K562 (cell line): ENCODE data around the gene FARSA. TPM values are rescaled to one million over a fixed set of nuclear protein-coding genes. Genes with fewer than 3 reads are reported as not detected.

Experiments
- ARID1B ChIP-seq: fragments of 450-650 bp; IDR thresholded peaks from 2 replicates; pipeline ENCODE4 v1.6.1; 2016; ENCODE audit warnings: antibody characterized with exemption, mild to moderate bottlenecking, inconsistent platforms
- CBFB ChIP-seq: sonication (generic); formaldehyde crosslinking; IDR thresholded peaks from 2 replicates; pipeline ENCODE4 v1.4.0; 2020; ENCODE audit warnings: mild to moderate bottlenecking, missing genetic modification reagents
- CEBPG ChIP-seq, 3 experiments: fragments of 200-800 bp in 1 of 3; sonication (Bioruptor generic) in 1 of 3; sonication (generic) in 1 of 3; formaldehyde crosslinking in 1 of 3; IDR thresholded peaks in 2 of 3; conservative IDR thresholded peaks in 1 of 3; 2 replicates each; pipeline versions ENCODE4 v1.6.1 to v1.8.0; 2016 to 2022; ENCODE audit warnings: missing compliant biosample characterization in 2 of 3, missing genetic modification characterization in 2 of 3, mild to moderate bottlenecking in 1 of 3, missing genetic modification reagents in 1 of 3
- CUX1 ChIP-seq: fragments of 200-800 bp; sonication (Bioruptor generic); IDR thresholded peaks from 2 replicates; pipeline ENCODE4 v1.6.1; 2016; ENCODE audit warnings: missing genetic modification characterization, missing compliant biosample characterization
- HNRNPH1 ChIP-seq: fragments of 200-400 bp; formaldehyde crosslinking; optimal IDR thresholded peaks from 2 replicates; pipeline ENCODE3; 2017; ENCODE audit warnings: low read depth, mild to moderate bottlenecking, low read length, moderate library complexity
- HSF4 ChIP-seq: fragments of 250-450 bp; sonication (Bioruptor Pico); IDR thresholded peaks from 2 replicates; pipeline ENCODE4 v2.1.2; 2022; ENCODE audit warnings: mild to moderate bottlenecking, moderate library complexity, borderline replicate concordance
- MLLT1 ChIP-seq, 2 experiments: fragments of 450-650 bp; IDR thresholded peaks; 2 replicates each; pipeline ENCODE4 v1.6.1; 2016
- NFE2L1 ChIP-seq: fragments of 450-650 bp; IDR thresholded peaks from 2 replicates; pipeline ENCODE4 v1.6.1; 2016; ENCODE audit warnings: missing genetic modification characterization, low read depth, mild to moderate bottlenecking, missing compliant biosample characterization, moderate library complexity, borderline replicate concordance
- POLR2B ChIP-seq: fragments of 450-650 bp; IDR thresholded peaks from 2 replicates; pipeline ENCODE4 v1.6.1; 2018; ENCODE audit warnings: low read depth; ENCODE audit not compliant: partially characterized antibody
- PTRF ChIP-seq: fragments of 450-650 bp; IDR thresholded peaks from 2 replicates; pipeline ENCODE4 v1.6.1; 2016; ENCODE audit warnings: mild to moderate bottlenecking, missing genetic modification characterization, missing compliant biosample characterization
- RBBP5 ChIP-seq: fragments of 200-600 bp; sonication (generic); IDR thresholded peaks from 2 replicates; pipeline ENCODE4 v1.6.1; 2012; ENCODE audit warnings: borderline replicate concordance, mild to moderate bottlenecking, low read length, control low read depth, inconsistent platforms; ENCODE audit not compliant: insufficient read depth, poor library complexity, severe bottlenecking
- RBM34 ChIP-seq: fragments of 200-400 bp; formaldehyde crosslinking; IDR thresholded peaks from 2 replicates; pipeline ENCODE4 v1.6.1; 2018; ENCODE audit warnings: low read length, borderline replicate concordance; ENCODE audit not compliant: insufficient read depth
- SLC30A9 ChIP-seq: fragments of 250-450 bp; sonication (Bioruptor Pico); IDR thresholded peaks from 2 replicates; pipeline ENCODE4 v1.8.0; 2022; ENCODE audit warnings: mild to moderate bottlenecking, moderate library complexity
- SNAPC5 ChIP-seq: fragments of 250-450 bp; sonication (Bioruptor Pico); IDR thresholded peaks from 2 replicates; pipeline ENCODE4 v1.8.0; 2021; ENCODE audit warnings: moderate library complexity, mild to moderate bottlenecking, inconsistent platforms
- SREBF2 ChIP-seq: sonication (generic); formaldehyde crosslinking; IDR thresholded peaks from 2 replicates; pipeline ENCODE4 v1.4.0; 2020; ENCODE audit warnings: mild to moderate bottlenecking, missing genetic modification reagents
- TCF3 ChIP-seq: sonication (generic); formaldehyde crosslinking; IDR thresholded peaks from 2 replicates; pipeline ENCODE4 v1.4.0; 2020; ENCODE audit warnings: mild to moderate bottlenecking, missing genetic modification reagents
- ZBTB17 ChIP-seq: fragments of 450-650 bp; formaldehyde crosslinking; IDR thresholded peaks from 2 replicates; pipeline ENCODE4 v1.4.0; 2020; ENCODE audit warnings: mild to moderate bottlenecking
- ZNF449 ChIP-seq: fragments of 250-450 bp; sonication (Bioruptor Pico); IDR thresholded peaks from 2 replicates; pipeline ENCODE4 v1.8.0; 2022; ENCODE audit warnings: moderate library complexity, mild to moderate bottlenecking, inconsistent platforms
- polyA plus RNA-seq, 8 experiments: library from polyadenylated mRNA; depleted of rRNA in 4 of 8; stranded (reverse) in 5 of 8; unstranded in 3 of 8; fragments of >200 nt; fragmentation: Nextera tagmentation in 2 of 8; fragmentation: Illumina TruSeq in 1 of 8; extraction: Ambion mirVana in 2 of 8; extraction: Trizol in 1 of 8; gene quantifications; 2 replicates each; pipeline versions ENCODE4 v1.2.1 to v1.2.3, GENCODE V29; 2011 to 2014; ENCODE audit warnings: inconsistent platforms in 1 of 8, missing spikeins in 1 of 8
- total RNA-seq, 7 experiments: library from RNA; depleted of rRNA in 6 of 7; stranded (reverse); fragments of >200 nt in 6 of 7; fragmentation: Illumina TruSeq in 2 of 7; extraction: Trizol in 2 of 7; gene quantifications; 2 replicates each; pipeline versions ENCODE4 v1.2.1 to v1.2.3, GENCODE V29; 2011 to 2021; ENCODE audit warnings: low replicate concordance in 1 of 7

Gene FARSA
- total and polyA plus RNA-seq, 9 of the 15 experiments (the other 6 are each of a cell fraction or from before 2014, with no cell fraction given), result 25.2 to 237 (median 89.6) TPM

GRCh38 chr19:12881172-12881808 lies 52.2 kb downstream of the FARSA start, which contains the start of gene DNASE2 (continued):
- no peak for TF ChIP-seq ZNF449 (CRISPR knock-in tag)
- no peak for TF ChIP-seq SNAPC5 (CRISPR knock-in tag)
- no peak for TF ChIP-seq NFE2L1 (tag)
- TF ChIP-seq SREBF2 (CRISPR knock-in tag), result no peak
- peak; percentile 82 for TF ChIP-seq POLR2B
- peak; percentile 74 for TF ChIP-seq RBBP5
- no peak for TF ChIP-seq TCF3 (CRISPR knock-in tag)
- TF ChIP-seq SLC30A9, result no peak
- no peak for TF ChIP-seq MLLT1 (IDR thresholded peaks at IDR 0.05)
- TF ChIP-seq RBM34, result no peak
- no peak for TF ChIP-seq PTRF (tag)
- no peak for TF ChIP-seq HNRNPH1
- no peak; the same call in 1 of the 2 replicates for TF ChIP-seq CBFB (CRISPR knock-in tag)
- TF ChIP-seq CEBPG (CRISPR knock-in tag; IDR thresholded peaks at IDR 0.05), result peak; percentile 81
- TF ChIP-seq CEBPG (tag; conservative IDR thresholded peaks at IDR 0.05 in 1 of 2, IDR thresholded peaks at IDR 0.05 in 1 of 2), result peak in 1 of 2 experiments; percentile 75; a peak in 2 of 4 replicates
- TF ChIP-seq HSF4 (CRISPR knock-in tag), result no peak
- peak; percentile 36; the same call in 1 of the 2 replicates for TF ChIP-seq ARID1B
- TF ChIP-seq ZBTB17 (CRISPR knock-in tag), result 0 out of 2 replicates have a peak, but pooled peaks have one; percentile 49
- TF ChIP-seq CUX1 (CRISPR knock-in tag), result no peak
